SK-N-SH treated with all-trans-retinoic acid at 6 μM for 48 hours (cell line): ENCODE measurements around the gene USP35.

Experiments
- ARNTL ChIP-seq: fragments of 450-650 bp; formaldehyde crosslinking; IDR thresholded peaks from 2 replicates; pipeline ENCODE4 v1.5.0; 2020; ENCODE audit warnings: low read depth, mild to moderate bottlenecking, moderate library complexity, borderline replicate concordance
- ESRRG ChIP-seq: fragments of 250-450 bp; sonication (Bioruptor Pico); IDR thresholded peaks from 2 replicates; pipeline ENCODE4 v1.6.1; 2021; ENCODE audit warnings: mild to moderate bottlenecking
- PATZ1 ChIP-seq: fragments of 250-450 bp; sonication (Bioruptor Pico); IDR thresholded peaks from 2 replicates; pipeline ENCODE4 v1.8.0; 2020; ENCODE audit warnings: mild to moderate bottlenecking, moderate library complexity, borderline replicate concordance
- RARB ChIP-seq: fragments of 250-450 bp; sonication (Bioruptor Pico); IDR thresholded peaks from 2 replicates; pipeline ENCODE4 v1.8.0; 2021; ENCODE audit warnings: mild to moderate bottlenecking, moderate library complexity
- ZFP3 ChIP-seq: fragments of 250-450 bp; sonication (Bioruptor Pico); IDR thresholded peaks from 2 replicates; pipeline ENCODE4 v1.5.0; 2020; ENCODE audit warnings: mild to moderate bottlenecking, moderate library complexity
- ZFP30 ChIP-seq: fragments of 450-650 bp; formaldehyde crosslinking; IDR thresholded peaks from 2 replicates; pipeline ENCODE4 v1.5.0; 2022; ENCODE audit warnings: mild to moderate bottlenecking, moderate library complexity
- TF ChIP-seq, protein P1 (sequence below): fragments of 250-450 bp; sonication (Bioruptor Pico); IDR thresholded peaks from 2 replicates; pipeline ENCODE4 v1.5.0; 2020; ENCODE audit warnings: mild to moderate bottlenecking, moderate library complexity
- TF ChIP-seq, protein P2 (sequence below): fragments of 250-450 bp; sonication (Bioruptor Pico); IDR thresholded peaks from 2 replicates; pipeline ENCODE4 v1.8.0; 2021; ENCODE audit warnings: low read depth, mild to moderate bottlenecking, moderate library complexity, borderline replicate concordance

DNA sequence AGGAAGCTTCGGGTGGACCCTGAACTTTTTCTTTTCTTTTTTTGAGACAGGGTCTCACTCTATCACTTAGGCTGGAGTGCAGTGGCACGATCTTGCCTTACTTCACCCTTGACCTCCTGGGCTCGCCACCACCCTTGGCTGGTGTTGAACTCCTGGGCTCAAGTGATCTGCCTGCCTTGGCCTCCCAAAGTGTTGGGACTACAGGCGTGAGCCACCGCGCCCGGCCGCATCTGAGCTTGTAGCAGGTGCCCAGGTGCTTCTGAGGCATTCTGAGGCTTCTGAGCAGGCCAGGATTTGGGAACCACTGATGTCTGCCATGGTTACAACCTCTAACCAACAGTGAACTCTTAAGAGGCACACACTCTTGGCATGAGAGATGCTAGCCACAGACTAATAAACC, 5.1 kb downstream of the USP35 start:
- TF ChIP-seq ARNTL (no peak), PATZ1 (CRISPR knock-in tag) (no peak), ESRRG (CRISPR knock-in tag) (no peak), RARB (CRISPR knock-in tag) (no peak), ZFP3 (CRISPR knock-in tag) (no peak), ZFP30 (CRISPR knock-in tag) (no peak)
- TF ChIP-seq, protein P1, sequence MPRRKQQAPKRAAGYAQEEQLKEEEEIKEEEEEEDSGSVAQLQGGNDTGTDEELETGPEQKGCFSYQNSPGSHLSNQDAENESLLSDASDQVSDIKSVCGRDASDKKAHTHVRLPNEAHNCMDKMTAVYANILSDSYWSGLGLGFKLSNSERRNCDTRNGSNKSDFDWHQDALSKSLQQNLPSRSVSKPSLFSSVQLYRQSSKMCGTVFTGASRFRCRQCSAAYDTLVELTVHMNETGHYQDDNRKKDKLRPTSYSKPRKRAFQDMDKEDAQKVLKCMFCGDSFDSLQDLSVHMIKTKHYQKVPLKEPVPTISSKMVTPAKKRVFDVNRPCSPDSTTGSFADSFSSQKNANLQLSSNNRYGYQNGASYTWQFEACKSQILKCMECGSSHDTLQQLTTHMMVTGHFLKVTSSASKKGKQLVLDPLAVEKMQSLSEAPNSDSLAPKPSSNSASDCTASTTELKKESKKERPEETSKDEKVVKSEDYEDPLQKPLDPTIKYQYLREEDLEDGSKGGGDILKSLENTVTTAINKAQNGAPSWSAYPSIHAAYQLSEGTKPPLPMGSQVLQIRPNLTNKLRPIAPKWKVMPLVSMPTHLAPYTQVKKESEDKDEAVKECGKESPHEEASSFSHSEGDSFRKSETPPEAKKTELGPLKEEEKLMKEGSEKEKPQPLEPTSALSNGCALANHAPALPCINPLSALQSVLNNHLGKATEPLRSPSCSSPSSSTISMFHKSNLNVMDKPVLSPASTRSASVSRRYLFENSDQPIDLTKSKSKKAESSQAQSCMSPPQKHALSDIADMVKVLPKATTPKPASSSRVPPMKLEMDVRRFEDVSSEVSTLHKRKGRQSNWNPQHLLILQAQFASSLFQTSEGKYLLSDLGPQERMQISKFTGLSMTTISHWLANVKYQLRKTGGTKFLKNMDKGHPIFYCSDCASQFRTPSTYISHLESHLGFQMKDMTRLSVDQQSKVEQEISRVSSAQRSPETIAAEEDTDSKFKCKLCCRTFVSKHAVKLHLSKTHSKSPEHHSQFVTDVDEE (CRISPR knock-in tag): no peak
- TF ChIP-seq, protein P2, sequence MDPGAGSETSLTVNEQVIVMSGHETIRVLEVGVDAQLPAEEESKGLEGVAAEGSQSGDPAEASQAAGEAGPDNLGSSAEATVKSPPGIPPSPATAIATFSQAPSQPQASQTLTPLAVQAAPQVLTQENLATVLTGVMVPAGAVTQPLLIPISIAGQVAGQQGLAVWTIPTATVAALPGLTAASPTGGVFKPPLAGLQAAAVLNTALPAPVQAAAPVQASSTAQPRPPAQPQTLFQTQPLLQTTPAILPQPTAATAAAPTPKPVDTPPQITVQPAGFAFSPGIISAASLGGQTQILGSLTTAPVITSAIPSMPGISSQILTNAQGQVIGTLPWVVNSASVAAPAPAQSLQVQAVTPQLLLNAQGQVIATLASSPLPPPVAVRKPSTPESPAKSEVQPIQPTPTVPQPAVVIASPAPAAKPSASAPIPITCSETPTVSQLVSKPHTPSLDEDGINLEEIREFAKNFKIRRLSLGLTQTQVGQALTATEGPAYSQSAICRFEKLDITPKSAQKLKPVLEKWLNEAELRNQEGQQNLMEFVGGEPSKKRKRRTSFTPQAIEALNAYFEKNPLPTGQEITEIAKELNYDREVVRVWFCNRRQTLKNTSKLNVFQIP (CRISPR knock-in tag): no peak
